ENCODE data around the gene SMIM45.

SMIM45 gene

DNA sequence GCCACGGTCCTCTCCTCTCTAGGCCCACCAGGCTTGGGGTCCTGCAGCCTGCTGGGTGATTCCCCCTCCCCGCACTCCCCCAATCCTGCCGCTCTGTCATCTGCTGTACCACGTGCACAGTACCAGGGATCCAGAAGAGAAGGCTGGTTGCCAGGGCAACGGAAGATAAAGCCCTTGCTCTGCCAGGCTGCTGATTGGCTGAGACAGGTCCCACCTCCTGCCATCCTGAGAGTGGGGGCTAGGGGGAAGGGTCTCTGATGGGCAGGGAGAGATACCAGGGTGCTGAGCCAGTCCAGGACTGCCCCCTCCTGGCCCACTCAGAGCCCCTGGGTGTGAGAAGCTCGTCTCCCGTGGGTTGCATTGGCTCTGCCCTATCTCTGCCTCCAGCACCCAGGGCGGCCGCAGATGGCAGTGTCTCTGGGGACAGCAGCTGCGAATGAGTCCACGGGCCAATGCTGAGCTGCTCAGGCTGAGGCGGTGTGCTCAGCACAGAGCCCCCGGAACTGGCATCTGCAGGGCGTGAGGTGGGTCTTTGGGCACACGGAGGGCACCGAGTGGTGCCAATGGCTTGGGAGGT lies at the start of gene SMIM45:
TSS of gene SMIM45 (plus strand) at position 253 of the 577 bp plus-strand sequence.
- Histone ChIP-seq H3K27me3 (no peaks in the 10 kb centered on the region), H3K9me3 (no peaks in the 10 kb centered on the region), H3K36me3 (no peaks in the 10 kb centered on the region), H3K4me1 (peaks cover 4 to 5% (median 5%) of the 10 kb centered on the region in 3 donors), H3K4me3 (no peak within 1 kb of the TSS), H3K27ac (no peak within 1 kb of the TSS)
- intact Hi-C loops (cut with DNase I): loop anchor here (10.0 kb wide), 1 partner anchor 503 kb away; no protein-coding TSS in a partner anchor
- TF ChIP-seq POLR2A (IDR thresholded peaks at IDR 0.05): no peak
- TF ChIP-seq, protein P1, sequence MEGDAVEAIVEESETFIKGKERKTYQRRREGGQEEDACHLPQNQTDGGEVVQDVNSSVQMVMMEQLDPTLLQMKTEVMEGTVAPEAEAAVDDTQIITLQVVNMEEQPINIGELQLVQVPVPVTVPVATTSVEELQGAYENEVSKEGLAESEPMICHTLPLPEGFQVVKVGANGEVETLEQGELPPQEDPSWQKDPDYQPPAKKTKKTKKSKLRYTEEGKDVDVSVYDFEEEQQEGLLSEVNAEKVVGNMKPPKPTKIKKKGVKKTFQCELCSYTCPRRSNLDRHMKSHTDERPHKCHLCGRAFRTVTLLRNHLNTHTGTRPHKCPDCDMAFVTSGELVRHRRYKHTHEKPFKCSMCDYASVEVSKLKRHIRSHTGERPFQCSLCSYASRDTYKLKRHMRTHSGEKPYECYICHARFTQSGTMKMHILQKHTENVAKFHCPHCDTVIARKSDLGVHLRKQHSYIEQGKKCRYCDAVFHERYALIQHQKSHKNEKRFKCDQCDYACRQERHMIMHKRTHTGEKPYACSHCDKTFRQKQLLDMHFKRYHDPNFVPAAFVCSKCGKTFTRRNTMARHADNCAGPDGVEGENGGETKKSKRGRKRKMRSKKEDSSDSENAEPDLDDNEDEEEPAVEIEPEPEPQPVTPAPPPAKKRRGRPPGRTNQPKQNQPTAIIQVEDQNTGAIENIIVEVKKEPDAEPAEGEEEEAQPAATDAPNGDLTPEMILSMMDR (IDR thresholded peaks at IDR 0.05): no peak
- 52 to 74% methylated on average over 3 of the region's 16 CpGs for WGBS, 2 donors
- no peak for DNase-seq

DNA sequence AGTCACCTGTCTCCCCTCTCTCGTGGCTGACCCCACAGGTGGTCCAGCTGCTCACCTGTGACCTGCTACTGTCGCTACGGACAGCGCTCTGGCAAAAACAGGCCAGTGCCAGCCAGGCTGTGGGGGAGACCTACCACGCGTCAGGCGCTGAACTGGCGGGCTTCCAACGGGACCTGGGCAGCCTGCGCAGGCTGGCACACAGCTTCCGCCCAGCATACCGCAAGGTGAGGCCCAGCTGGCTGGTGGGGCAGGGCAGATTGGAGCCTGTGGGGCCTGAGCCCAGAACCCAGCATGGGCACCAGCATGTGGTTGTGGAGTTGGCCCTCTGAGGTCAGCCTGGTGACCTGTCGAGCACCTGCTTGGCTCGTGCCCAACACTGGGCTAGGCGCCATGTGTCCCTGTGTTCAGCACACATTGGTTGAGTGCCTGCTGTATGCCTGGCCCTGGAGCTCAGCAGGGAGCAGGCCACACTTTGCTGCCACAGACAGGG lies 49.0 kb upstream of the SMIM45 start:
- no peak overlapping the region for H3K4me3 ChIP-seq
- peaks cover 49 to 100% (median 57%) of the 10 kb centered on the region in 3 donors for H3K36me3 ChIP-seq
- no peak for TF ChIP-seq POLR2A (IDR thresholded peaks at IDR 0.05)
- TF ChIP-seq, protein P1 (IDR thresholded peaks at IDR 0.05): no peak
- WGBS, 2 donors: 67 to 86% methylated on average over 2 to 3 of the region's 15 CpGs
- H3K9me3 ChIP-seq: no peaks in the 10 kb centered on the region
- H3K27me3 ChIP-seq: no peaks in the 10 kb centered on the region
- no peak overlapping the region for H3K27ac ChIP-seq
- intact Hi-C loops (cut with DNase I): no loop called here
- peaks cover 0 to 2% (median 0%) of the 10 kb centered on the region in 3 donors for H3K4me1 ChIP-seq
- DNase-seq: no peak

DNA sequence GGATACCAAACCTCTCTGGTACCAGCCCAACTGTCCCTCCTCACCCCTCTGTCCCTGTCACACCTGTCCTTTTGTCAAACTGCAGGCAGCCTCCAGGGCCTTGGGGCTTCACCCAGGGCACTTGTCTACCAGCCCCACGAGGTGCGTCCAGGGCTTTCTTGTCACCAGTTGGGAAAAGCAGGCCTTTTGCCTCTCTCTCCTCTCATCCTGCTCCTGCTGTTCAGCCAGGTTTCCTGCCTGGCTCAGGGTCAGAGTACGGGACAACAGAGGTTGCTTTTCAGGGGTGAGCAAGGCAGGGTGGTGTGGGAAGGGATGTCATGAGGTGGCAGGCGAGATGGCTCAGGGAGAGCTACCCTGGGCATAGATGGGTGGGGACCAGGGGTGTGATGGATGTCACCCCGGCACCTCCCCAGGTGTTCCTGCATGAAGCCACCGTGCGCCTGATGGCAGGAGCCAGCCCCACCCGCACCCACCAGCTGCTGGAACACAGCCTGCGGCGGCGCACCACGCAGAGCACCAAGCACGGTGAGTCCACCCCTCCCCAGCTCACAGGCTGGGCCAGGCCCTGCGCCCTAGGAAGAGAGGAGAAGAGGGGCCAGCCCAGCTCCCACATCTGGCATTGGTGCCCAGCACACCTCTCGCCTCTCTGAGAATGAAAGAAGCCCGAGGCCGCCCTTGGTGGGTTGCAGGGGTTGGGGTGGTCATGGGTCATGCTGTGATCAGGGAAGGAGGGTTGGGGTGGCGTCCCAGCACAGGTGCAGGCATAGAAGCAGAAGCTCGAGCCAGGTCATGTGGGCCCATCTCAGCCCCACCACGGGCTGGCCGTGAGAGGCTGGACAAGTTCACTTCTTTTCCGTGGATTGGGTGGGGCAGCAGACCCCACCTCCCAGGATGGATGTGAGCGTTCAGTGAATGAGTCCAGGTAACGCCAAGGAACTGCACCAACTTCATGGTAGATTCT lies 47.2 kb upstream of the SMIM45 start:
- peaks cover 39 to 83% (median 42%) of the 10 kb centered on the region in 3 donors for H3K36me3 ChIP-seq
- H3K4me3 ChIP-seq: no peak overlapping the region
- peaks cover 0 to 11% (median 0%) of the 10 kb centered on the region in 4 donors for H3K27me3 ChIP-seq
- no peak for DNase-seq
- TF ChIP-seq, protein P1 (IDR thresholded peaks at IDR 0.05): no peak
- no peak for TF ChIP-seq POLR2A (IDR thresholded peaks at IDR 0.05)
- H3K4me1 ChIP-seq: peaks cover 3 to 20% (median 4%) of the 10 kb centered on the region in 3 donors
- H3K9me3 ChIP-seq: no peaks in the 10 kb centered on the region
- intact Hi-C loops (cut with DNase I): no loop called here
- 87 to 90% methylated on average over 4 to 17 of the region's 24 CpGs for WGBS, 2 donors
- no peak overlapping the region for H3K27ac ChIP-seq

DNA sequence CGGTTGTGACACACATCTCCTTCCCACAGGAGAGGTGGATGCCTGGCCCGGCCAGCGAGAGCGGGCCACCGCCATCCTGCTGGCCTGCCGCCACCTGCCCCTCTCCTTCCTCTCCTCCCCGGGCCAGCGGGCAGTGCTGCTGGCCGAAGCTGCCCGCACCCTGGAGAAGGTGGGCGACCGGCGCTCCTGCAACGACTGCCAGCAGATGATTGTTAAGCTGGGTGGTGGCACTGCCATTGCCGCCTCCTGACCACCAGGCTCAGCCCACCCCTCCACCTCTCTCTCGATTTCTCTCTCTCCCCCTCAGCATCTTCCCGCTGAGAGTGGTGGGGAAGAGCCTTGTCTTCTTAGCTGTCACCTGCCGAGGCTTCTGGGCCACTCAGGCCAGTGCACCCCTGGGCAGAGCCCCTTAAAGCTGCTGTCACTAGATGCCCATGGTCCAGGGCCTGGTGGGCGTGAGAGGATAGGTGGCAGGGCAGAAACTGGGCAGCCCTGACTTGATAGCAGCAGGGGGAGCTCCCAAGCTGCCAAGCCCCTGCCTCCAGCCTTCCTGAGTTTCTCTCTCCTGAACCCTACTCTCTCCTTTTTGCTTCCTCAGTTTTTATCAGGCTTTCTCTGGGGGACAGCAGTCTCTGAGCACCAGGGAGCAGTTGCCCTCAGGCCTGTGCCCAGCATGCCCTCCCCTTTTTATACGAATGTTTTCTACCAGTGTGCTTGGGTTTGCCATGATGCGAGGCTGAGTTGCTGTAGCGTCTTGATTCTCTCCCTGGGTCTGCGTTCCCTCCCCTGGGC lies 46.3 kb upstream of the SMIM45 start:
- Histone ChIP-seq H3K27me3 (peaks cover 0 to 20% (median 2%) of the 10 kb centered on the region in 4 donors), H3K4me3 (no peak overlapping the region), H3K9me3 (no peaks in the 10 kb centered on the region), H3K4me1 (peaks cover 6 to 28% (median 12%) of the 10 kb centered on the region in 3 donors), H3K36me3 (peaks cover 30 to 74% (median 33%) of the 10 kb centered on the region in 3 donors), H3K27ac (no peak overlapping the region)
- no peak for TF ChIP-seq POLR2A (IDR thresholded peaks at IDR 0.05)
- TF ChIP-seq, protein P1 (IDR thresholded peaks at IDR 0.05): no peak
- DNase-seq: no peak
- 87 to 88% methylated on average over 3 to 12 of the region's 23 CpGs for WGBS, 2 donors
- intact Hi-C loops (cut with DNase I): no loop called here

Data from esophagus squamous epithelium (tissue), 5 donors.